Neural cell (in vitro differentiated cells): ENCODE data around the gene CASKIN2. TPM values are rescaled to one million over a fixed set of nuclear protein-coding genes. Genes with fewer than 3 reads are reported as not detected.

Source experiments
- H2AFZ ChIP-seq: fragments of 200-600, 300-800 bp; sonication (generic), shearing (Covaris generic); 2 replicates; pipeline ENCODE4 v1.6.0; 2014; ENCODE audit warnings: low read depth, mild to moderate bottlenecking, antibody characterized with exemption, low read length, moderate library complexity
- H3F3A ChIP-seq: fragments of 200-600 bp; shearing (Covaris generic); 2 replicates; pipeline ENCODE4 v1.6.1; 2016; ENCODE audit warnings: mild to moderate bottlenecking, moderate library complexity, mixed read lengths, antibody characterized with exemption, low read length; ENCODE audit not compliant: insufficient read depth, poor library complexity, severe bottlenecking
- H3K27ac ChIP-seq: fragments of 200-600, 300-800 bp; sonication (generic), shearing (Covaris generic); 2 replicates; pipeline ENCODE4 v1.5.1; 2014; ENCODE audit warnings: mild to moderate bottlenecking, low read length, moderate library complexity
- H3K27me3 ChIP-seq: fragments of 300-800, 200-600 bp; sonication (generic), shearing (Covaris generic); 2 replicates; pipeline ENCODE4 v1.6.0; 2014; ENCODE audit warnings: mild to moderate bottlenecking, low read depth, low read length, moderate library complexity; ENCODE audit not compliant: insufficient read depth
- H3K36me3 ChIP-seq: fragments of 300-800, 200-600 bp; sonication (generic), shearing (Covaris generic); 2 replicates; pipeline ENCODE4 v1.5.1; 2014; ENCODE audit warnings: mild to moderate bottlenecking, antibody characterized with exemption, low read length, moderate library complexity; ENCODE audit not compliant: insufficient read depth
- H3K4me2 ChIP-seq: fragments of 300-800, 200-600 bp; sonication (generic), shearing (Covaris generic); 2 replicates; pipeline ENCODE4 v1.6.0; 2014; ENCODE audit warnings: mild to moderate bottlenecking, low read length
- H3K4me3 ChIP-seq: fragments of 300-800, 200-600 bp; sonication (generic), shearing (Covaris generic); 2 replicates; pipeline ENCODE4 v1.5.1; 2014; ENCODE audit warnings: mild to moderate bottlenecking, low read length, moderate library complexity
- H3K79me2 ChIP-seq: fragments of 200-600 bp; shearing (Covaris generic); replicated peaks from 2 replicates; pipeline ENCODE4 v1.6.0; 2014; ENCODE audit warnings: mild to moderate bottlenecking, low read length, moderate library complexity; ENCODE audit not compliant: insufficient read depth
- H3K9ac ChIP-seq: fragments of 300-800, 200-600 bp; sonication (generic), shearing (Covaris generic); 2 replicates; pipeline ENCODE4 v1.6.1; 2016; ENCODE audit warnings: mild to moderate bottlenecking, low read length, mixed read lengths
- H3K9me2 ChIP-seq: fragments of 200-600 bp; shearing (Covaris generic); 2 replicates; pipeline ENCODE4 v1.6.1; 2016; ENCODE audit warnings: mild to moderate bottlenecking, low read length, mixed read lengths; ENCODE audit not compliant: insufficient read depth
- H3K9me3 ChIP-seq: fragments of 200-600, 300-800 bp; sonication (generic), shearing (Covaris generic); 2 replicates; pipeline ENCODE4 v1.6.1; 2016; ENCODE audit warnings: mild to moderate bottlenecking, mixed run types, low read length, moderate library complexity, mixed read lengths
- H4K20me1 ChIP-seq: fragments of 200-600 bp; shearing (Covaris generic); 2 replicates; pipeline ENCODE4 v1.6.1; 2016; ENCODE audit warnings: mild to moderate bottlenecking, mixed run types; ENCODE audit not compliant: insufficient read depth
- CTCF ChIP-seq: fragments of 450-650 bp; IDR thresholded peaks from 2 replicates; pipeline ENCODE4 v1.5.1; 2014; ENCODE audit warnings: antibody characterized with exemption, mild to moderate bottlenecking, moderate library complexity; ENCODE audit not compliant: poor library complexity, severe bottlenecking
- EP300 ChIP-seq: fragments of 450-650 bp; conservative IDR thresholded peaks from 2 replicates; pipeline ENCODE4 v1.6.1; 2014; ENCODE audit warnings: antibody characterized with exemption, mild to moderate bottlenecking, moderate library complexity; ENCODE audit not compliant: poor library complexity, severe bottlenecking
- EZH2 ChIP-seq: fragments of 200-600, 300-800 bp; shearing (Covaris generic), sonication (generic); IDR thresholded peaks from 2 replicates; pipeline ENCODE4 v1.6.1; 2014; ENCODE audit warnings: antibody characterized with exemption, low read length, borderline replicate concordance, mild to moderate bottlenecking; ENCODE audit not compliant: insufficient read depth, poor library complexity, severe bottlenecking
- MXI1 ChIP-seq: fragments of 450-650 bp; conservative IDR thresholded peaks from 2 replicates; pipeline ENCODE4 v1.6.1; 2014; ENCODE audit warnings: antibody characterized with exemption, mild to moderate bottlenecking; ENCODE audit not compliant: poor library complexity, severe bottlenecking
- POLR2AphosphoS5 ChIP-seq: IDR thresholded peaks from 2 replicates; pipeline ENCODE4 v1.6.1; 2012
- RAD21 ChIP-seq: fragments of 450-650 bp; conservative IDR thresholded peaks from 2 replicates; pipeline ENCODE4 v1.6.1; 2014; ENCODE audit warnings: antibody characterized with exemption, mild to moderate bottlenecking, moderate library complexity
- SMC3 ChIP-seq: fragments of 450-650 bp; conservative IDR thresholded peaks from 2 replicates; pipeline ENCODE4 v1.6.1; 2014; ENCODE audit warnings: antibody characterized with exemption, mild to moderate bottlenecking, moderate library complexity; ENCODE audit not compliant: poor library complexity
- TAF1 ChIP-seq: IDR thresholded peaks from 2 replicates; pipeline ENCODE4 v1.6.1; 2012; ENCODE audit warnings: low read depth
- polyA plus RNA-seq: library from polyadenylated mRNA; depleted of rRNA; stranded (reverse); fragments of >200 nt; gene quantifications from 2 replicates; pipeline ENCODE4 v1.2.3, GENCODE V29; 2014
- TF ChIP-seq, protein P1 (sequence below): IDR thresholded peaks from 2 replicates; pipeline ENCODE4 v1.6.1; 2012; ENCODE audit warnings: borderline replicate concordance

CASKIN2 gene
- polyA plus RNA-seq, 1 donor from 2014 or later: 2.8 TPM

GRCh38 chr17:75476752-75477489 lies 38.4 kb downstream of the CASKIN2 start:
- Histone ChIP-seq H4K20me1 (no peaks in the 10 kb centered on the region), H3K27ac (peak overlapping the region; percentile 82), H2AFZ (no peak overlapping the region), H3K79me2 (no peaks in the 10 kb centered on the region), H3K27me3 (no peaks in the 10 kb centered on the region), H3F3A (no peaks in the 10 kb centered on the region), H3K4me2 (peak overlapping the region; percentile 51), H3K9me2 (no peaks in the 10 kb centered on the region), H3K9me3 (no peaks in the 10 kb centered on the region), H3K9ac (peak overlapping the region; percentile 56), H3K4me3 (peak overlapping the region; percentile 58), H3K36me3 (no peaks in the 10 kb centered on the region)
- TF ChIP-seq RAD21 (no peak), SMC3 (no peak), EP300 (no peak), TAF1 (no peak), POLR2AphosphoS5 (no peak), CTCF (no peak), MXI1 (no peak), EZH2 (no peak)
- TF ChIP-seq, protein P1, sequence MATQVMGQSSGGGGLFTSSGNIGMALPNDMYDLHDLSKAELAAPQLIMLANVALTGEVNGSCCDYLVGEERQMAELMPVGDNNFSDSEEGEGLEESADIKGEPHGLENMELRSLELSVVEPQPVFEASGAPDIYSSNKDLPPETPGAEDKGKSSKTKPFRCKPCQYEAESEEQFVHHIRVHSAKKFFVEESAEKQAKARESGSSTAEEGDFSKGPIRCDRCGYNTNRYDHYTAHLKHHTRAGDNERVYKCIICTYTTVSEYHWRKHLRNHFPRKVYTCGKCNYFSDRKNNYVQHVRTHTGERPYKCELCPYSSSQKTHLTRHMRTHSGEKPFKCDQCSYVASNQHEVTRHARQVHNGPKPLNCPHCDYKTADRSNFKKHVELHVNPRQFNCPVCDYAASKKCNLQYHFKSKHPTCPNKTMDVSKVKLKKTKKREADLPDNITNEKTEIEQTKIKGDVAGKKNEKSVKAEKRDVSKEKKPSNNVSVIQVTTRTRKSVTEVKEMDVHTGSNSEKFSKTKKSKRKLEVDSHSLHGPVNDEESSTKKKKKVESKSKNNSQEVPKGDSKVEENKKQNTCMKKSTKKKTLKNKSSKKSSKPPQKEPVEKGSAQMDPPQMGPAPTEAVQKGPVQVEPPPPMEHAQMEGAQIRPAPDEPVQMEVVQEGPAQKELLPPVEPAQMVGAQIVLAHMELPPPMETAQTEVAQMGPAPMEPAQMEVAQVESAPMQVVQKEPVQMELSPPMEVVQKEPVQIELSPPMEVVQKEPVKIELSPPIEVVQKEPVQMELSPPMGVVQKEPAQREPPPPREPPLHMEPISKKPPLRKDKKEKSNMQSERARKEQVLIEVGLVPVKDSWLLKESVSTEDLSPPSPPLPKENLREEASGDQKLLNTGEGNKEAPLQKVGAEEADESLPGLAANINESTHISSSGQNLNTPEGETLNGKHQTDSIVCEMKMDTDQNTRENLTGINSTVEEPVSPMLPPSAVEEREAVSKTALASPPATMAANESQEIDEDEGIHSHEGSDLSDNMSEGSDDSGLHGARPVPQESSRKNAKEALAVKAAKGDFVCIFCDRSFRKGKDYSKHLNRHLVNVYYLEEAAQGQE: no peak

DNA sequence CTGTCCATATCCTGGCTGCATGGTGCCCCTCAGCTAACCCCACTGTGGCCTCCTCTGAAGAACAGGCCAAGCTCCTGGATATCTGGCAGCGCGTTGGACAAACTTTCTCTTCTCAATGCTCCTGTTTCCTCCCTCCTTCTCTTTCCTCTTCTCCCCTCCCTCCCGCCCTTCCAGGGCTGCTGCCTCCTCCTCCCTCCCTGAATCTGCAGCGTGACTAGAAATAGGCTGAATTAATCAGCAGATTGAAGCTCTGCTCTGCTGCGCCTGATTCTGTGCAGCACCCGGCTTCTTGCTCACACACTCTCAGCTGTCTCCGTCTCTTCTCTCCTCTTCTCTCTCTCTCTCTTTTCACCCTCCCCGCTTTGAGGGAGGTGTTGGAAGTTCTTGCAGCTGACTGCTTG lies 39.1 kb downstream of the CASKIN2 start:
- Histone ChIP-seq H3K4me2 (peak overlapping the region; percentile 51), H3K36me3 (no peaks in the 10 kb centered on the region), H3K27me3 (no peaks in the 10 kb centered on the region), H3K9me3 (no peaks in the 10 kb centered on the region), H3K9me2 (no peaks in the 10 kb centered on the region), H3F3A (no peaks in the 10 kb centered on the region), H3K9ac (peak overlapping the region; percentile 56), H3K4me3 (peak overlapping the region; percentile 58), H3K79me2 (no peaks in the 10 kb centered on the region), H2AFZ (no peak overlapping the region), H3K27ac (peak overlapping the region; percentile 82), H4K20me1 (no peaks in the 10 kb centered on the region)
- no peak for TF ChIP-seq TAF1
- TF ChIP-seq, protein P1: peak; percentile 16
